Glutamatergic neuron (in vitro differentiated cells): Measurements from ENCODE around the gene IWS1. TPM values are rescaled to one million over a fixed set of nuclear protein-coding genes. Genes with fewer than 3 reads are reported as not detected.
"Not testable (repeated sequence)": the region's sequence is repeated elsewhere in the genome, so short reads cannot be mapped to it uniquely, and the experiment has no call there.

Experiments
- DNase-seq: peaks from one replicate; pipeline ENCODE4 v3.0.0; 2022
- H3K27ac Mint-ChIP-seq: one replicate; pipeline ENCODE4 v1.8.0; 2020; ENCODE audit warnings: mild to moderate bottlenecking, mixed read lengths, inconsistent platforms; ENCODE audit not compliant: unreplicated experiment
- H3K27me3 Mint-ChIP-seq: one replicate; pipeline ENCODE4 v1.8.0; 2020; ENCODE audit warnings: mild to moderate bottlenecking, moderate library complexity, mixed read lengths, inconsistent platforms; ENCODE audit not compliant: unreplicated experiment
- H3K36me3 Mint-ChIP-seq: one replicate; pipeline ENCODE4 v1.8.0; 2020; ENCODE audit warnings: mild to moderate bottlenecking, mixed read lengths, inconsistent platforms; ENCODE audit not compliant: unreplicated experiment
- H3K4me1 Mint-ChIP-seq: one replicate; pipeline ENCODE4 v1.8.0; 2020; ENCODE audit warnings: mild to moderate bottlenecking, low read depth, mixed read lengths, inconsistent platforms; ENCODE audit not compliant: unreplicated experiment
- H3K4me3 Mint-ChIP-seq: one replicate; pipeline ENCODE4 v1.8.0; 2020; ENCODE audit warnings: mild to moderate bottlenecking, mixed read lengths, inconsistent platforms; ENCODE audit not compliant: unreplicated experiment
- H3K9me3 Mint-ChIP-seq: one replicate; pipeline ENCODE4 v1.8.0; 2020; ENCODE audit warnings: mild to moderate bottlenecking, moderate library complexity, mixed read lengths, inconsistent platforms; ENCODE audit not compliant: unreplicated experiment
- total RNA-seq: library from RNA; stranded (reverse); fragmentation: NEBNext Ultra II Directional; extraction: Animal tissue kit (Norgen Biotek cat#: 25700); gene quantifications from one replicate; pipeline ENCODE4 v1.2.1, GENCODE V29; 2021; ENCODE audit not compliant: unreplicated experiment
- TF ChIP-seq, protein P1 (sequence below): fragments of 200-600 bp; sonication (generic); IDR thresholded peaks from one replicate; pipeline ENCODE4 v1.5.0; 2021; ENCODE audit not compliant: partially characterized antibody, unreplicated experiment

Gene IWS1
- total RNA-seq, 1 donor from 2014 or later, result 46.1 TPM

GRCh38 chr2:127455566-127456493, 70.5 kb downstream of the IWS1 start:
- Mint-ChIP-seq H3K27ac (no peak overlapping the region), H3K27me3 (peaks cover 2% of the 10 kb centered on the region), H3K4me1 (peaks cover 7% of the 10 kb centered on the region), H3K36me3 (no peaks in the 10 kb centered on the region), H3K4me3 (no peak overlapping the region), H3K9me3 (no peaks in the 10 kb centered on the region)
- TF ChIP-seq, protein P1, sequence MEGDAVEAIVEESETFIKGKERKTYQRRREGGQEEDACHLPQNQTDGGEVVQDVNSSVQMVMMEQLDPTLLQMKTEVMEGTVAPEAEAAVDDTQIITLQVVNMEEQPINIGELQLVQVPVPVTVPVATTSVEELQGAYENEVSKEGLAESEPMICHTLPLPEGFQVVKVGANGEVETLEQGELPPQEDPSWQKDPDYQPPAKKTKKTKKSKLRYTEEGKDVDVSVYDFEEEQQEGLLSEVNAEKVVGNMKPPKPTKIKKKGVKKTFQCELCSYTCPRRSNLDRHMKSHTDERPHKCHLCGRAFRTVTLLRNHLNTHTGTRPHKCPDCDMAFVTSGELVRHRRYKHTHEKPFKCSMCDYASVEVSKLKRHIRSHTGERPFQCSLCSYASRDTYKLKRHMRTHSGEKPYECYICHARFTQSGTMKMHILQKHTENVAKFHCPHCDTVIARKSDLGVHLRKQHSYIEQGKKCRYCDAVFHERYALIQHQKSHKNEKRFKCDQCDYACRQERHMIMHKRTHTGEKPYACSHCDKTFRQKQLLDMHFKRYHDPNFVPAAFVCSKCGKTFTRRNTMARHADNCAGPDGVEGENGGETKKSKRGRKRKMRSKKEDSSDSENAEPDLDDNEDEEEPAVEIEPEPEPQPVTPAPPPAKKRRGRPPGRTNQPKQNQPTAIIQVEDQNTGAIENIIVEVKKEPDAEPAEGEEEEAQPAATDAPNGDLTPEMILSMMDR, result no peak
- DNase-seq, result no peak

GRCh38 chr2:127454595-127455565, 71.4 kb downstream of the IWS1 start:
- H3K27me3 Mint-ChIP-seq, result peaks cover 2% of the 10 kb centered on the region
- no peak overlapping the region for H3K4me3 Mint-ChIP-seq
- no peak overlapping the region for H3K27ac Mint-ChIP-seq
- H3K9me3 Mint-ChIP-seq, result no peaks in the 10 kb centered on the region
- peaks cover 7% of the 10 kb centered on the region for H3K4me1 Mint-ChIP-seq
- TF ChIP-seq, protein P1, result no peak
- H3K36me3 Mint-ChIP-seq, result no peaks in the 10 kb centered on the region
- DNase-seq, result no peak

GRCh38 chr2:127453392-127454171, 72.7 kb downstream of the IWS1 start:
- TF ChIP-seq, protein P1, result no peak
- DNase-seq, result no peak
- no peak overlapping the region for H3K4me3 Mint-ChIP-seq
- H3K27me3 Mint-ChIP-seq, result peaks cover 2% of the 10 kb centered on the region
- peaks cover 7% of the 10 kb centered on the region for H3K4me1 Mint-ChIP-seq
- no peak overlapping the region for H3K27ac Mint-ChIP-seq
- no peaks in the 10 kb centered on the region for H3K9me3 Mint-ChIP-seq
- H3K36me3 Mint-ChIP-seq, result no peaks in the 10 kb centered on the region

GRCh38 chr2:127453013-127453391, 73.3 kb downstream of the IWS1 start:
- Mint-ChIP-seq H3K27ac (no peak overlapping the region), H3K27me3 (peaks cover 2% of the 10 kb centered on the region), H3K36me3 (no peaks in the 10 kb centered on the region), H3K4me1 (peaks cover 7% of the 10 kb centered on the region), H3K9me3 (no peaks in the 10 kb centered on the region), H3K4me3 (no peak overlapping the region)
- TF ChIP-seq, protein P1, result no peak
- DNase-seq, result no peak

DNA sequence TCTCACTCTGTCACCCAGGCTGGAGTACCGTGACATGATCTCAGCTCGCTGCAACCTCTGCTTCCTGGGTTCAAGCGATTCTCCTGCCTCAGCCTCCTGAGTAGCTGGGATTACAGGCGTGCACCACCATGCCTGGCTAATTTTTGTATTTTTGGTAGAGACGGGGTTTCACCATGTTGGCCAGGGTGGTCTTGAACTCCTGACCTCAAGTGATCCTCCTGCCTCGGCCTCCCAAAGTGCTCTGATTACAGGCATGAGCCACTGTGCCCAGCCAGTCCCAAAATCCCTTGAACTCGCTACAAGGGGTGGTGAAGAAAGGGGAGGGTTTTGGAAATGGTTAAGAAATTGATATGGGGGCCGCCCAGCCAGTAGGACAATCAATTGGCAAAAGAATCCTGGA, 73.9 kb downstream of the IWS1 start:
- not testable (repeated sequence) for H3K36me3 Mint-ChIP-seq, H3K9me3 Mint-ChIP-seq, H3K27me3 Mint-ChIP-seq, H3K4me3 Mint-ChIP-seq, H3K4me1 Mint-ChIP-seq, H3K27ac Mint-ChIP-seq, DNase-seq
